Brain pericyte (primary cell): ENCODE measurements around the gene ITPKC.

Experiments
- DNase-seq: peaks from one replicate; pipeline ENCODE4 v3.0.0-alpha.2; 2012; ENCODE audit warnings: low read depth, low spot score

ITPKC gene

GRCh38 chr19:40740747-40741146 is 23.8 kb downstream of the ITPKC start:
- no peak for DNase-seq

- no peak for DNase-seq
These were observed 24.8 kb downstream of the ITPKC start for GRCh38 chr19:40741527-40742390.

- no peak for DNase-seq
These were observed 25.6 kb downstream of the ITPKC start for GRCh38 chr19:40742477-40742876.

- DNase-seq, result no peak
These were observed 26.0 kb downstream of the ITPKC start for GRCh38 chr19:40742886-40743285.

- no peak for DNase-seq
These were observed 27.0 kb downstream of the ITPKC start for GRCh38 chr19:40743926-40744325.

GRCh38 chr19:40744554-40745401 is 27.9 kb downstream of the ITPKC start:
- no peak for DNase-seq

- no peak for DNase-seq
These were observed 28.5 kb downstream of the ITPKC start for GRCh38 chr19:40745402-40745780.

GRCh38 chr19:40747536-40747935 is 30.6 kb downstream of the ITPKC start:
- DNase-seq, result no peak

GRCh38 chr19:40750058-40750873 is 33.4 kb downstream of the ITPKC start, which contains the start of gene ACTMAP:
Gene ACTMAP (minus strand): TSS chr19:40750477. CDS start chr19:40749803, 674 bp downstream.
- peak; percentile 100 for DNase-seq

GRCh38 chr19:40750874-40751537 is 34.1 kb downstream of the ITPKC start, which contains the start of gene SNRPA:
Gene SNRPA (plus strand): TSS chr19:40751203. CDS start chr19:40751409, 206 bp downstream.
- DNase-seq, result peak; percentile 91

- no peak for DNase-seq
These were observed 35.4 kb downstream of the ITPKC start for GRCh38 chr19:40752257-40752781.

- no peak for DNase-seq
These were observed 37.8 kb downstream of the ITPKC start for GRCh38 chr19:40754611-40755247.

GRCh38 chr19:40755248-40755624 is 38.3 kb downstream of the ITPKC start:
- no peak for DNase-seq

- DNase-seq, result no peak
These were observed 38.9 kb downstream of the ITPKC start for GRCh38 chr19:40755791-40756190.

GRCh38 chr19:40756502-40757110 is 39.7 kb downstream of the ITPKC start:
- DNase-seq, result no peak

- DNase-seq, result no peak
These were observed 41.6 kb downstream of the ITPKC start for GRCh38 chr19:40758491-40758890.

- no peak for DNase-seq
These were observed 42.4 kb downstream of the ITPKC start for GRCh38 chr19:40759352-40759751.

GRCh38 chr19:40762754-40763470 is 46.0 kb downstream of the ITPKC start:
- peak; percentile 40 for DNase-seq

- no peak for DNase-seq
These were observed 46.6 kb downstream of the ITPKC start for GRCh38 chr19:40763526-40763925.
